Tibial artery (tissue), 4 donors: ENCODE measurements around the gene LHFPL2.
A peak's percentile ranks its signal among the peaks of the same experiment; 100 is the strongest.

Experiments
- DNase-seq, 2 donors: peaks; one replicate each; pipeline ENCODE4 v3.0.0-alpha.2; 2019
- H3K27ac ChIP-seq, 2 donors: fragments of 200-600 bp; sonication (generic) in 1 of 2; 1 replicate in 1 of 2; 2 replicates in 1 of 2; pipeline ENCODE4 v1.5.1; 2018 to 2019; ENCODE audit warnings: mild to moderate bottlenecking in 1 of 2
- H3K27me3 ChIP-seq, 2 donors: fragments of 200-600 bp; sonication (generic) in 1 of 2; one replicate each; pipeline versions ENCODE4 v1.5.1 to v1.6.0; 2016 to 2019
- H3K36me3 ChIP-seq, 3 donors: fragments of 200-600 bp; sonication (generic) in 2 of 3; one replicate each; pipeline ENCODE4 v1.5.1; 2016 to 2019; ENCODE audit warnings: mild to moderate bottlenecking in 2 of 3
- H3K4me1 ChIP-seq, 4 donors: fragments of 200-600 bp; sonication (generic) in 2 of 4; 1 replicate in 3 of 4; 2 replicates in 1 of 4; pipeline ENCODE4 v1.5.1; 2016 to 2019
- H3K4me3 ChIP-seq, 2 donors: fragments of 200-600 bp; sonication (generic) in 1 of 2; 1 replicate in 1 of 2; 2 replicates in 1 of 2; pipeline ENCODE4 v1.5.1; 2018 to 2019; ENCODE audit warnings: mild to moderate bottlenecking in 2 of 2
- H3K9me3 ChIP-seq, 3 donors: fragments of 200-600 bp; sonication (generic) in 1 of 3; one replicate each; pipeline ENCODE4 v1.5.1; 2016 to 2019
- intact Hi-C: fragments of 100-400 bp; cut with DNase I; formaldehyde crosslinking; loops from one replicate; pipeline ENCODE4 v1.15.0; 2023; ENCODE audit warnings: low total_unique reads
- TF ChIP-seq, protein P1 (sequence below), 2 experiments: fragments of 200-600 bp in 1 of 2; fragments of 450-650 bp in 1 of 2; IDR thresholded peaks; one replicate each; pipeline ENCODE4 v1.5.1; 2017 to 2019; ENCODE audit warnings: antibody characterized with exemption in 2 of 2, mild to moderate bottlenecking in 1 of 2, moderate library complexity in 1 of 2

LHFPL2 gene

DNA sequence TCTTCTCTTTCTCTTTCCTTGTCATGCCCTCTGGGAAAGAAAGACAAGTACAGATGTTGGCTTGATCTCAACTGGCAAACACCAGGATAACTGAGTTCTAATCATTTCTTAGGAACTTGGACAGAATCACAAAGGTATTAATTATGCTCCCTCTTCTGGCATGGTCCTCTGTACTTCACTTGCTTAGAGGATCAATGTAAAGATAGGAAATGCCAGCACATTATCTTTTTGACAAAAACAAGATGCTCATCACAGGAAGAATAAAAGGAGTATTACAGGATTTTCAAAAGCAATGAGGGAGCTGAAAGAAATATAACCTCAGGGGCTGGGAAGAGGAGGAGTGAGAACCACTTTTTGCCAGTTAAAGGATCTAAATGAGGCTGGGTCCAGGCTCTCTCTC is 70.6 kb downstream of the LHFPL2 start:
- peak overlapping the region; percentile 10 to 51 for H3K27ac ChIP-seq
- intact Hi-C loops, result no loop called here
- no peak for DNase-seq
- H3K4me3 ChIP-seq, result no peak overlapping the region
- no peaks in the 10 kb centered on the region for H3K27me3 ChIP-seq
- TF ChIP-seq, protein P1, sequence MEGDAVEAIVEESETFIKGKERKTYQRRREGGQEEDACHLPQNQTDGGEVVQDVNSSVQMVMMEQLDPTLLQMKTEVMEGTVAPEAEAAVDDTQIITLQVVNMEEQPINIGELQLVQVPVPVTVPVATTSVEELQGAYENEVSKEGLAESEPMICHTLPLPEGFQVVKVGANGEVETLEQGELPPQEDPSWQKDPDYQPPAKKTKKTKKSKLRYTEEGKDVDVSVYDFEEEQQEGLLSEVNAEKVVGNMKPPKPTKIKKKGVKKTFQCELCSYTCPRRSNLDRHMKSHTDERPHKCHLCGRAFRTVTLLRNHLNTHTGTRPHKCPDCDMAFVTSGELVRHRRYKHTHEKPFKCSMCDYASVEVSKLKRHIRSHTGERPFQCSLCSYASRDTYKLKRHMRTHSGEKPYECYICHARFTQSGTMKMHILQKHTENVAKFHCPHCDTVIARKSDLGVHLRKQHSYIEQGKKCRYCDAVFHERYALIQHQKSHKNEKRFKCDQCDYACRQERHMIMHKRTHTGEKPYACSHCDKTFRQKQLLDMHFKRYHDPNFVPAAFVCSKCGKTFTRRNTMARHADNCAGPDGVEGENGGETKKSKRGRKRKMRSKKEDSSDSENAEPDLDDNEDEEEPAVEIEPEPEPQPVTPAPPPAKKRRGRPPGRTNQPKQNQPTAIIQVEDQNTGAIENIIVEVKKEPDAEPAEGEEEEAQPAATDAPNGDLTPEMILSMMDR (IDR thresholded peaks at IDR 0.05), result no peak
- no peaks in the 10 kb centered on the region for H3K36me3 ChIP-seq
- H3K9me3 ChIP-seq, result no peaks in the 10 kb centered on the region
- H3K4me1 ChIP-seq, result peaks cover 0 to 58% (median 33%) of the 10 kb centered on the region in 4 donors

DNA sequence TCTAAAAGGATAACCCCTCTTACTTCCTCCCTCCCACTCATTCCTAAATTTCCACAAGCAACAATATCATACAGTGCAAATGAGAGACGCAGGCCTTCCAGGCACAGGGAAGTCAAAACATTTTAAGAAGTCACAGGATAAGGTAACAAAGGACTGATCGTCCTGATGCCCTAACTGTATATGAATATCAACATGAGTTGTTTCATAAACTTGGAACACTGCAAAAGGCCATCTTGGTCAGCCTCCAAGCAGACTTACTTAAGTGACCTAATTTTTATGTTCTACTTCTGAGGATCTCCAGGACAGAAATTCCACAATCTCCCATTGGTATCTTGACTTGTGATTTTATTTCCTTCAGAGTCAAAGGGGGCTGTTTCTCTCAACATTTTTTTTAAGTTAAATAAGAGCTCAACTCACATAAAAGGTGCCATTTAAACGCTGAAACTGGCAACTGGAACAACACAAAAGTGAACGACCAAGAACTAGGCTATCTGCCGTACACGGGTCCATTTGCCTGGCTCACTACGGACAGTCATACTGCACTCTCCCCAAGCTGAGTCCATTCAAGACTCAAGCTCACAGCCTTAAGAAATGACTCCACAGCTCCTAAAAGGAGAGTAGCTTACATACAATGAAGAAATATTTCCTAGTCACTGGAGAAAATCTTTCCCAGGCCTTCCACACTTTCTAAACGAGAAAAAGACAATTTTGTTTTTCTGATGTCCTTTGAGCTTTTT is 71.3 kb downstream of the LHFPL2 start:
- peak overlapping the region; percentile 51 to 54 for H3K27ac ChIP-seq

DNA sequence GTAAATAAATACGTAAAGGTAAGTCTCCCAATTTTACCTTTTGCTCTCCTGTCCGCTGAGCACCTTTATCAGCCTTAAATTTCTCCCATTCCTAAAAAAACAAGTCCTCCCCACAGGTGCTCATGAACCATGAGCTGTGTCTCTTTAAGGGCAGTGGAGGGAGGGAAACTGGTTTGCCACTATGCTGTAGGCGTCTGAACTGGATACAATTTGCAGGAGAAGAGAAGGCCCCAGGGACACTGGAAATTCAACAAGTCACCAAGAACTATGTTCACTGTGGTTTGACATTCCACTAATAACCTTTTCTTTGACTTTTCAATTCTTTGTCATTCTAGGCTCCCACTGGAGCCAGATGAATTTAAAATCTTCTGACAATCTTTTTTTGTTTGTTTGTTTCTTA is 72.2 kb downstream of the LHFPL2 start:
- no peaks in the 10 kb centered on the region for H3K27me3 ChIP-seq
- H3K36me3 ChIP-seq, result no peaks in the 10 kb centered on the region
- H3K4me1 ChIP-seq, result peaks cover 0 to 64% (median 35%) of the 10 kb centered on the region in 4 donors
- no peak overlapping the region for H3K4me3 ChIP-seq
- H3K9me3 ChIP-seq, result no peaks in the 10 kb centered on the region
- peak overlapping the region; percentile 51 to 54 for H3K27ac ChIP-seq
- DNase-seq, result no peak
- TF ChIP-seq, protein P1 (IDR thresholded peaks at IDR 0.05), result no peak
- intact Hi-C loops, result no loop called here

More for the DNA sequence above, 71.3 kb downstream of the LHFPL2 start:
- Histone ChIP-seq H3K4me3 (no peak overlapping the region), H3K36me3 (no peaks in the 10 kb centered on the region), H3K9me3 (no peaks in the 10 kb centered on the region), H3K4me1 (peaks cover 0 to 64% (median 35%) of the 10 kb centered on the region in 4 donors), H3K27me3 (no peaks in the 10 kb centered on the region)
- peak in 1 of 2 donors; percentile 68 for DNase-seq
- TF ChIP-seq, protein P1 (IDR thresholded peaks at IDR 0.05), result no peak
- intact Hi-C loops, result no loop called here

DNA sequence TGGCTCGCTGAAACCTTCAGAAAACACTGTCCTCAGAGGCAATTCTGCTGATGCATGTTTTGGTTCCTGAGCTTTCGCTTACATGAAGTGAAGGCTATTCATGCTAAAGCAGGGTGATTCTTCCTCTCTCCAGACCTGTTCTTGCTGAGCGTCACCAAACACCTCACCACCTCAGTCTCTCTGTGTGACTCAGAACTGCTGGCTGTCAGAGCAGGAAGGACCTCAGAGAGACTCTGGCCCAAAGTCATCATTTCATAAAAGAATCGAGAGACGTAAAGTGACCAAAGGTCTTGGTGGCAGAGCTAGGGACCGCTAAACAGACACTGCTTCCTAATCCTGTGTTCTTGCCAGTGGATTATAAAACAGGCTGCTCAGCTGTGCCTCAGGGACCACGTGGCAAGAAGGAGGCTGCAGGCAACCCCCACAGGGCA is 73.8 kb downstream of the LHFPL2 start:
- Histone ChIP-seq H3K27ac (peak overlapping the region; percentile 35 to 43), H3K9me3 (no peaks in the 10 kb centered on the region), H3K27me3 (no peaks in the 10 kb centered on the region), H3K36me3 (no peaks in the 10 kb centered on the region), H3K4me3 (no peak overlapping the region), H3K4me1 (peaks cover 0 to 64% (median 35%) of the 10 kb centered on the region in 4 donors)
- TF ChIP-seq, protein P1 (IDR thresholded peaks at IDR 0.05), result no peak
- DNase-seq, result no peak
- intact Hi-C loops, result no loop called here

DNA sequence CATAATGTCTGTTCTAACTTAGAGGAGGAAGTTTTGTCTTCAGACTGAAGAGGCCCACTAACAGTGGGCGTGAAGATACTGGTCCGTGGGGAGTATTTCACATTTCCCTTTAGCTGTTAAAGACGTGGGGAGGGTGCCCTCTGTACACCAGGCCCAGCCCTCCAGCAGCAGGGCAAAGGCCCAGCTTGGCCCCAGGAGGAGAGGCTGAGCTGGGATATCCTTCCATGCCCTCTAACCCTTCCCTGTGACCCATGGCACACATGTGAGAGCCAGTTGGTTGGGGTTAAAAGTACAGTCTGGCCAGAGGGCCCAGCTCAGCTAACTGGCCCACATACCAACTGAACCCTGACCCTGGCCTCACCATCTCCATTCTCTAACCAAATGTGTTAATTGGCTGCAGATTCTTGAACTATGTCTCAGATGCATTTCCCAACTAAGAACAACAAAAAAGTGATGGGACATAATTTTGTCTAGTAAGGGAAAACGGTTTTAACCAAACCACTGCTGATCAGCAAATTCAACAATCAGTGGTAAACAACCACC is 74.4 kb downstream of the LHFPL2 start:
- H3K27ac ChIP-seq, result peak overlapping the region; percentile 35 to 43
- H3K36me3 ChIP-seq, result no peaks in the 10 kb centered on the region
- intact Hi-C loops, result no loop called here
- no peaks in the 10 kb centered on the region for H3K9me3 ChIP-seq
- peaks cover 0 to 67% (median 38%) of the 10 kb centered on the region in 4 donors for H3K4me1 ChIP-seq
- TF ChIP-seq, protein P1 (IDR thresholded peaks at IDR 0.05), result no peak
- H3K4me3 ChIP-seq, result no peak overlapping the region
- H3K27me3 ChIP-seq, result no peaks in the 10 kb centered on the region
- no peak for DNase-seq
